BE2C (cell line): ENCODE data around the gene PPP1R2.

Source experiments
- DNase-seq: peaks from one replicate; pipeline ENCODE4 v3.0.0-alpha.2; 2020
- H3K27me3 ChIP-seq: fragments of 250-450 bp; sonication (Bioruptor Pico); 2 replicates; pipeline ENCODE4 v1.5.1; 2020; ENCODE audit warnings: mild to moderate bottlenecking
- H3K36me3 ChIP-seq: fragments of 250-450 bp; sonication (Bioruptor Pico); 2 replicates; pipeline ENCODE4 v1.5.1; 2020; ENCODE audit warnings: mild to moderate bottlenecking
- H3K4me1 ChIP-seq: fragments of 250-450 bp; sonication (Bioruptor Pico); 2 replicates; pipeline ENCODE4 v1.5.1; 2020
- H3K4me3 ChIP-seq: 2 replicates; pipeline ENCODE4 v1.5.1; 2011; ENCODE audit warnings: low read depth, low read length
- H3K9me3 ChIP-seq: fragments of 250-450 bp; sonication (Bioruptor Pico); 2 replicates; pipeline ENCODE4 v1.5.1; 2020
- CTCF ChIP-seq: IDR thresholded peaks from 2 replicates; pipeline ENCODE4 v1.5.1; 2012; ENCODE audit warnings: mild to moderate bottlenecking, low read depth, low read length

PPP1R2 gene

GRCh38 chr3:195551381-195551978 lies 8.4 kb upstream of the PPP1R2 start:
- Histone ChIP-seq H3K4me1 (0 out of 2 replicates have a peak, but pooled peaks cover 3% of the 10 kb centered on the region), H3K27me3 (no peaks in the 10 kb centered on the region), H3K4me3 (no peak overlapping the region), H3K36me3 (no peaks in the 10 kb centered on the region), H3K9me3 (no peaks in the 10 kb centered on the region)
- no peak for DNase-seq
- TF ChIP-seq CTCF: no peak

GRCh38 chr3:195550723-195551122 lies 7.6 kb upstream of the PPP1R2 start:
- H3K9me3 ChIP-seq: no peaks in the 10 kb centered on the region
- H3K4me3 ChIP-seq: no peak overlapping the region
- H3K36me3 ChIP-seq: no peaks in the 10 kb centered on the region
- peaks cover 6% of the 10 kb centered on the region; the same call in 1 of the 2 replicates for H3K4me1 ChIP-seq
- no peak for DNase-seq
- no peaks in the 10 kb centered on the region for H3K27me3 ChIP-seq
- TF ChIP-seq CTCF: no peak

- no peak overlapping the region for H3K4me3 ChIP-seq
- H3K27me3 ChIP-seq: no peaks in the 10 kb centered on the region
- peaks cover 8% of the 10 kb centered on the region for H3K4me1 ChIP-seq
- DNase-seq: no peak
- H3K9me3 ChIP-seq: no peaks in the 10 kb centered on the region
- H3K36me3 ChIP-seq: no peaks in the 10 kb centered on the region
- TF ChIP-seq CTCF: no peak
These were observed 6.9 kb upstream of the PPP1R2 start for GRCh38 chr3:195549931-195550519.

GRCh38 chr3:195548987-195549386 lies 5.9 kb upstream of the PPP1R2 start:
- Histone ChIP-seq H3K4me3 (no peak overlapping the region), H3K36me3 (no peaks in the 10 kb centered on the region), H3K4me1 (peaks cover 18% of the 10 kb centered on the region), H3K9me3 (no peaks in the 10 kb centered on the region), H3K27me3 (no peaks in the 10 kb centered on the region)
- no peak for DNase-seq
- no peak for TF ChIP-seq CTCF

GRCh38 chr3:195548501-195548900 lies 5.4 kb upstream of the PPP1R2 start:
- H3K36me3 ChIP-seq: no peaks in the 10 kb centered on the region
- no peak overlapping the region for H3K4me3 ChIP-seq
- H3K9me3 ChIP-seq: no peaks in the 10 kb centered on the region
- H3K27me3 ChIP-seq: no peaks in the 10 kb centered on the region
- no peak for DNase-seq
- peaks cover 18% of the 10 kb centered on the region for H3K4me1 ChIP-seq
- TF ChIP-seq CTCF: no peak

GRCh38 chr3:195548006-195548405 lies 4.9 kb upstream of the PPP1R2 start:
- Histone ChIP-seq H3K4me3 (no peak overlapping the region), H3K36me3 (no peaks in the 10 kb centered on the region), H3K27me3 (no peaks in the 10 kb centered on the region), H3K4me1 (peaks cover 18% of the 10 kb centered on the region), H3K9me3 (no peaks in the 10 kb centered on the region)
- DNase-seq: no peak
- TF ChIP-seq CTCF: no peak
